NCI-H82 treated with DMSO at 0.1 percent for 48 hours (cell line): Measurements from ENCODE around the gene GGACT.
"Not testable (repeated sequence)": the region's sequence is repeated elsewhere in the genome, so short reads cannot be mapped to it uniquely, and the experiment has no call there.

Source experiments
- DNase-seq: peaks from one replicate; lab custom pipeline; 2025; ENCODE audit not compliant: unreplicated experiment; lab: John Stamatoyannopoulos, UW

Gene GGACT

GRCh38 chr13:100532090-100532766 lies 56.4 kb downstream of the GGACT start:
- no peak for DNase-seq

GRCh38 chr13:100530671-100531213 lies 57.8 kb downstream of the GGACT start:
- no peak for DNase-seq

- no peak for DNase-seq
These were observed 58.8 kb downstream of the GGACT start for GRCh38 chr13:100529666-100530377.

- DNase-seq, result no peak
These were observed 59.8 kb downstream of the GGACT start for GRCh38 chr13:100528820-100529219.

GRCh38 chr13:100528353-100528752 lies 60.2 kb downstream of the GGACT start:
- no peak for DNase-seq

GRCh38 chr13:100527644-100528043 lies 60.9 kb downstream of the GGACT start:
- no peak for DNase-seq

GRCh38 chr13:100526318-100527000 lies 62.1 kb downstream of the GGACT start:
- peak; percentile 60 for DNase-seq

GRCh38 chr13:100525453-100526317 lies 62.9 kb downstream of the GGACT start:
- no peak for DNase-seq

- not testable (repeated sequence) for DNase-seq
These were observed 63.9 kb downstream of the GGACT start for GRCh38 chr13:100524688-100525087.

- no peak for DNase-seq
These were observed 64.6 kb downstream of the GGACT start for GRCh38 chr13:100523981-100524386.

GRCh38 chr13:100523411-100523810 lies 65.2 kb downstream of the GGACT start:
- DNase-seq, result no peak

GRCh38 chr13:100522618-100523309 lies 65.8 kb downstream of the GGACT start:
- no peak for DNase-seq

GRCh38 chr13:100521851-100522617 lies 66.6 kb downstream of the GGACT start:
- DNase-seq, result no peak

- no peak for DNase-seq
These were observed 67.4 kb downstream of the GGACT start for GRCh38 chr13:100520936-100521850.

- DNase-seq, result no peak
These were observed 69.0 kb downstream of the GGACT start for GRCh38 chr13:100519626-100520025.

- DNase-seq, result no peak
These were observed 70.1 kb downstream of the GGACT start for GRCh38 chr13:100518394-100519062.

- no peak for DNase-seq
These were observed 70.9 kb downstream of the GGACT start for GRCh38 chr13:100517728-100518127.

GRCh38 chr13:100517135-100517534 lies 71.5 kb downstream of the GGACT start:
- DNase-seq, result no peak
